SU-DHL-6 (cell line): ENCODE results near the gene DLG2.

Experiments used
- CTCF ChIP-seq: fragments of 200-600 bp; sonication (generic); IDR thresholded peaks from one replicate; pipeline ENCODE4 v1.5.1; 2017; ENCODE audit warnings: antibody characterized with exemption, mild to moderate bottlenecking, low read length, moderate library complexity; ENCODE audit not compliant: insufficient read depth, poor library complexity, severe bottlenecking
- EZH2phosphoT487 ChIP-seq: fragments of 200-600 bp; sonication (generic), shearing (Covaris generic); conservative IDR thresholded peaks from 2 replicates; pipeline ENCODE4 v1.6.1; 2018; ENCODE audit warnings: mild to moderate bottlenecking, antibody characterized with exemption, low read length, moderate library complexity, mixed read lengths

GRCh38 chr11:83697518-83697917, 1929.6 kb downstream of the DLG2 start:
- TF ChIP-seq CTCF, result no peak
- TF ChIP-seq EZH2phosphoT487, result no peak
